ENCODE measurements around the gene SLC26A2. TPM values are rescaled to one million over a fixed set of nuclear protein-coding genes. Genes with fewer than 3 reads are reported as not detected.

SLC26A2 gene
- total RNA-seq, 2 donors from 2014 or later, result 19.4 to 31.0 TPM

GRCh38 chr5:149922950-149923349 is 37.6 kb upstream of the SLC26A2 start:
- no peaks in the 10 kb centered on the region for H3K4me1 ChIP-seq (replicated peaks)
- H3K27me3 ChIP-seq (replicated peaks; ENCODE audit: insufficient read depth), result no peaks in the 10 kb centered on the region
- WGBS, result 83% methylated on average over 6 of the region's 6 CpGs
- no peaks in the 10 kb centered on the region for H3K36me3 ChIP-seq
- no peak overlapping the region for H3K27ac ChIP-seq
- no peaks in the 10 kb centered on the region for H3K9me3 ChIP-seq
- TF ChIP-seq POLR2AphosphoS5 (IDR thresholded peaks at IDR 0.05), result no peak
- no peak for TF ChIP-seq CTCF (IDR thresholded peaks at IDR 0.05)
- no peak for TF ChIP-seq POLR2A (IDR thresholded peaks at IDR 0.05)
- intact Hi-C loops (cut with DNase I), result no loop called here
- H3K4me3 ChIP-seq, result no peak overlapping the region
- DNase-seq (ENCODE audit: low spot score), result no peak

GRCh38 chr5:149924486-149924885 is 36.1 kb upstream of the SLC26A2 start:
- intact Hi-C loops (cut with DNase I), result no loop called here
- DNase-seq (ENCODE audit: low spot score), result no peak
- 89% methylated on average over 5 of the region's 5 CpGs for WGBS
- H3K36me3 ChIP-seq, result no peaks in the 10 kb centered on the region
- no peak overlapping the region for H3K4me3 ChIP-seq
- no peaks in the 10 kb centered on the region for H3K9me3 ChIP-seq
- no peak for TF ChIP-seq POLR2AphosphoS5 (IDR thresholded peaks at IDR 0.05)
- no peak for TF ChIP-seq POLR2A (IDR thresholded peaks at IDR 0.05)
- no peak for TF ChIP-seq CTCF (IDR thresholded peaks at IDR 0.05)
- H3K27me3 ChIP-seq (replicated peaks; ENCODE audit: insufficient read depth), result no peaks in the 10 kb centered on the region
- H3K4me1 ChIP-seq (replicated peaks), result no peaks in the 10 kb centered on the region
- no peak overlapping the region for H3K27ac ChIP-seq

GRCh38 chr5:149930043-149930748 is 30.4 kb upstream of the SLC26A2 start:
- TF ChIP-seq CTCF (IDR thresholded peaks at IDR 0.05) (no peak), POLR2A (IDR thresholded peaks at IDR 0.05) (no peak), POLR2AphosphoS5 (IDR thresholded peaks at IDR 0.05) (no peak)
- Histone ChIP-seq H3K4me3 (no peak overlapping the region), H3K4me1 (replicated peaks) (no peaks in the 10 kb centered on the region), H3K27ac (peak overlapping the region; percentile 29 to 45), H3K36me3 (no peaks in the 10 kb centered on the region), H3K9me3 (no peaks in the 10 kb centered on the region), H3K27me3 (replicated peaks; ENCODE audit: insufficient read depth) (no peaks in the 10 kb centered on the region)
- intact Hi-C loops (cut with DNase I), result loop anchor here (5.0 kb wide), 1 partner anchor 593 kb away; no protein-coding TSS in a partner anchor
- no peak for DNase-seq (ENCODE audit: low spot score)
- WGBS, result 49% methylated on average over 6 of the region's 6 CpGs

- no peak for TF ChIP-seq CTCF (IDR thresholded peaks at IDR 0.05)
- TF ChIP-seq POLR2AphosphoS5 (IDR thresholded peaks at IDR 0.05), result no peak
- TF ChIP-seq POLR2A (IDR thresholded peaks at IDR 0.05), result no peak
- intact Hi-C loops (cut with DNase I), result loop anchor here (5.0 kb wide), 1 partner anchor 594 kb away; no protein-coding TSS in a partner anchor
- Histone ChIP-seq H3K27ac (peak overlapping the region in 1 of 2 donors; percentile 29), H3K4me3 (no peak overlapping the region), H3K36me3 (no peaks in the 10 kb centered on the region), H3K4me1 (replicated peaks) (peaks cover 4% of the 10 kb centered on the region), H3K9me3 (no peaks in the 10 kb centered on the region), H3K27me3 (replicated peaks; ENCODE audit: insufficient read depth) (no peaks in the 10 kb centered on the region)
- 71% methylated on average over 7 of the region's 7 CpGs for WGBS
- no peak for DNase-seq (ENCODE audit: low spot score)
Measured at GRCh38 chr5:149930749-149931574, 29.6 kb upstream of the SLC26A2 start.
